Stimulated activated CD4-positive, alpha-beta T cell treated with anti-CD3 and anti-CD28 coated beads, Interleukin-15, amount 100 ng/mL, for 24 hours (primary cell): Measurements from ENCODE around the gene SLC4A7.
A peak's percentile ranks its signal among the peaks of the same experiment; 100 is the strongest.
"Not testable (repeated sequence)": the region's sequence is repeated elsewhere in the genome, so short reads cannot be mapped to it uniquely, and the experiment has no call there.

Source experiments
- DNase-seq: peaks from one replicate; pipeline ENCODE4 v3.0.0-alpha.2; 2020

The SLC4A7 gene

DNA sequence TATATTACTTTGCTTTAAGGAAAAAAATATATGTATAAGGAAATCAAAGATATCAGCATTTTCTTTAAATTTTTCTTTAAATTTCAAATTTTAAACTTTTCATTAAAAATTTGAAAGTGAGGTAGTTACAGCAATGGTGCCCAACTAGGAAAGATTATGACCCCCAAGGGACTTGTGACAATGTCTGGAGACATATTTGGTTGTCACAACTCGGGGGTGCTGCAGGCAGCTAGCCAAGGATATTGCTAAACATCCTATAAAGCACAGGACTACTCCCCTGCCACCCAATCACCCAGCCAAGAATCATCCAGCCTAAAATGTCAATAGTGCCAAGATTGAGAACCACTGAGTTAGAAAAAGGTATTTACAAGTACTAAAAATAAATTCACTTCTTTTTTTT, 57.3 kb downstream of the SLC4A7 start:
- DNase-seq, result no peak

DNA sequence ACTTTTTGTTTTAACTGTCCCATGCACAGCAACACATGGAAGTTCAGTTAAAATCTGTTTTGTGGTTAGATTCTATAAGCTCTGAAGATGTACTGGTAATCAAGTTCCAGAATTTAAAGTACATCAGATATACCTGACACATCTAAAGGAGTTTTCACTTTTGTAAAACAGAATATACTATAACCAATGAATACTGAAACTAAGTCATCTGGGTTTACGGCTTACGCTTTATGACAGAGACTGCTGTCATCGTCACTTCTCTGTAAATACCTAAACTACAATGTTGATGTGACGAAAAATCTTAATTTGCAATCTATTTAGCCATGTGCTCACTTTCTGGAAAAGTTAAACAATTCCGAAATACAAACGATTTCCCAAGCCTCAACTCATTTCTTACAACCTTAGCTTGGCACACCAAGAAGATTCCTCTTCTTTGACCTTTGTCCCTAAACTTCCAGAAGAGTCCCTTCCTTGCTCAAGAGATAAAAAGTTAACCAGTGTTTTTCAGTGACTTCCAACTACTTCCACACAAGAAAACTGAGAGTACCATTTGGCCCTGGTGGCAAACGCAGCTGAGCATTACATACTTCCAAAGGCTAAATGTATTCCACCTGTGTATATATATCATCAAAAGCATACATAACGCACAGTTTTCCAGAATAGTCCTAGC, 58.2 kb downstream of the SLC4A7 start:
- no peak for DNase-seq

- DNase-seq, result not testable (repeated sequence)
Observed at GRCh38 chr3:27424812-27425521, 59.2 kb downstream of the SLC4A7 start.

DNA sequence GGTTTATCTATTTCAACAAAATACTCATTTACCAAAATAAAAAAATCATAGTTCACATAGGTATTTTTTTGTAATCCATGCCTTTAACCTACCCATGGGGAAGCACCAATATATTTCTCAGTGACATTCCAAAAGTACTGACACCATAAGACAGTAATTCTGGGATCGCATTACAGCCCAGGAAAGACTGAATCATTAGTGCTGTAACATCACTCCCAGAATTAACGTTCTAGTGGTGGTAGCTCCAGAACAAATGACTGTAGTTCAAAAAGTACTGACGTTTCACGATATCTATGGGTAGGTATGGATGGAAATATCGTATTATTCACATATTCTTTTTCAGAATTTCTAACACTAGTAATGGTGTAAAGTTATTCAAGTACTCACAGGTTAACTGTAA, 60.7 kb downstream of the SLC4A7 start:
- no peak for DNase-seq

GRCh38 chr3:27422617-27423016, 61.6 kb downstream of the SLC4A7 start:
- no peak for DNase-seq

DNA sequence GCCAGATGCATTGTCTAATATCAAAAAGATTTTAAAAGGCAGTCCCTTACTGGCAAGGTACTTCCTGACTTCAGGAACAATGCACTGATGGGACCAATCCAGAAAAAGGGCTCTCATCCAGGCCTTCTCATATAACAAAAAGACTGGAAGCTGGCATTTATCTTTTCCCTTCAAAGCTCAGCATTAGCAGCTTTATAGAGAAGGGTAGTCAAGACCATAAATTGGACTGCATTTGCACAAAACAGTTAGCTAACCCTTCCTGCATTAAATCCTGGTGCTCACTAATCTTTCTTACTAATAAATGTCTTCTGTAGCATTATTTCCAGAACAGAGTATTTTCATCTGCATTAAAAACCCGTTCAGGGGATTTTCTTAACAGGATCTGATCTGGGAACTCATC, 69.0 kb downstream of the SLC4A7 start:
- no peak for DNase-seq

DNA sequence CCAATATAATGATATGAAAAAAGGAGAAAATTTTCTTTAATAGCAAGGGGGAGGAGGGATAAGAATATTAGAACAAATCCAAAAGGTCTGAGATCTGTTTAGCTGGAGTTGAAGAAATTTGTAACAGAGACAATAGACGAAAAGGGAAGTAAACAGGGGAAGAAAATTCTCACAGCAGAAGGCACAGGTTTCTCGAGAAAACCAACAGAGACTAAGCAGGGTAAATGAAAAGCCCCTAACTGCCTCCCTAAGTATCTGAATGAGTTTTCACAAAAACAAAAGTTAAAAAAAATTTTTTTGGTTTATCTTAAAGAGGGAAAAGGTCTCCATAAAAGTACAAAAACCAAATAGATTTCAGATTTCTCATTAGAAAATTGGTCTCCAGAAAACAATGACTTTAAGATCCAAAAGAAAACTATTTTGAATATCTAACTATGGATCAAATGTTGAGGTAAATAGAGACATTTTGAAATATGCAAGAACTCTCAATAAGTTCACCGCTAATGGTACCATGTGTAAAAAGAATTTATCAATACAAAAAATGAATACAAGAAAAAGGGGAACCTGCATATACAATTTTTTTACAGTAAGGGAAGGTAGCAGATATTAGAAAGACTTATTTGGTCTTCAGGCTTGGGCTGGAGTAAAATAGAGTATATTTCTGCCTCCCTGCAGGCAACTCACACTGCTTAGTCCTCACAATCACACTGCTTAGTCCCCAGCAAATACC, 91.1 kb downstream of the SLC4A7 start:
- DNase-seq, result no peak

DNA sequence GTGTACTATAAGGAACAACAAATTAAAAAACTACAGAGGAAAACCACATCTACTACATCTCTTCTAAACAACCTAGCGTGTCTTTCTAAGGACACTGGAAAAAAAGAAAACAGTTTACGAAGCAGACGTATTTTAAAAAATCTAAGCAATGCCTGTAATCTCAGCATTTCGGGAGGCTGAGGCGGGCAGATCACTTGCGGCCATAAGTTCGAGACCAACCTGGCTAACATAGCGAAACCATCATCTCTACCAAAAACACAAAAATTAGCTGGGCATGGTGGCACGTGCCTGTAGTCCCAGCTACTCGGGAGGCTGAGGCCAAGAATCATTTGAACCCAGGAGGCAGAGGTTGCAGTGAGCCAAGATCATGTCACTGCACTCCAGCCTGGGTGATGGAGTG, 91.8 kb downstream of the SLC4A7 start:
- DNase-seq, result not testable (repeated sequence)

DNA sequence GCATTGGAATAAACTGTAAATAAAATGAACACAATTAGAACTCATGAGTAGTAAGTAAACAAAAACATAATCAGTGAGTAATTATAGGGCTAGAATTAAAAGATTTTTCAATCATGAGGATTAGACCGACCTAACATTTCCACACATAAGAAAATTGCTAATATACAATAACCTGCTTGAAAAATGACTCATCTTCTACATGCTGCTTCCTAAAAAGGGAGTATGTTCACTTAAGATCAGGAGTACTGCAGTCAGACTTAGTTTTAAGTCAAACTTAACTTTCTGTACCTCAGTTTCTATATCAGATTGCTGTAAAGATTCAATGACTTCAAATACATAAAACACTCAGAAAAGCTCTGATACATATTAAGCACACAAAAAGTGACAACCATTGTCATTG, 92.4 kb downstream of the SLC4A7 start:
- DNase-seq, result no peak

DNA sequence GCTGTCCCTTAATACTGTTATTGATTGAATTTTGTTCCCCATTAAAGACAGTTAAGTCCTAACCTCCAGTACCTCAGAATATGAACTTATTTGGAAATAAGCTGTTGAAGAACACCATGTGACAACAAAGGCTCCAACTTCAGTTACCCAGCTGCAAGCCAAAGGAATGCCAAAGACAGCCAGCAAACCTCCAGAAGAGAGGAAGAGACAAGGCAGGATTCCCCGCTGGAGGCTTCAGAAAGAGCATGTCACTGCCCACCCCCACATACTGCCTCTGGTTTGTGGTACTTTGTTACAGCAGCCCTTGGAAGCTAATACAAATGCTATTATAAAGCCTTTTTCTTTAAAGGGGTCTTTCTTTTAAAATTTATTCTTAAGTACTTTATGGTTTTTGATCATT, 96.6 kb downstream of the SLC4A7 start:
- no peak for DNase-seq

DNA sequence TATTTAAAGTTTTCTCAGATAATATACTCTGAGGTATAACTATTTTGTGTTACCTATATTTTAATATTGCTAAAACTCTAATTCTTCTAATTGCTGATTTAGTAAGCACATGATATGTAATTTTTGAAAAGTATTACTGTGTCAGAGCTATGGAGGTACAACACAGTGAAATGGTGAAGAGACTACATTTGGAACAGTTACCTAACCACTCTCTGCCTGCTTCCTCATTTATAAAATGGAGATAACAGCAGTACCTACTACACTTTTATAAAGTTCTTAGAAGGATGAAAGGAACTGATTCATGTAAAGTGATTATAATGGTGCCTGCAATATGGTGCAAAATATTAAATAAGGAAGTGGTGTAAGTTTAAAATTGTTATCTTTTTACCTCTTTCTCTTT, 98.7 kb downstream of the SLC4A7 start:
- DNase-seq, result no peak

DNA sequence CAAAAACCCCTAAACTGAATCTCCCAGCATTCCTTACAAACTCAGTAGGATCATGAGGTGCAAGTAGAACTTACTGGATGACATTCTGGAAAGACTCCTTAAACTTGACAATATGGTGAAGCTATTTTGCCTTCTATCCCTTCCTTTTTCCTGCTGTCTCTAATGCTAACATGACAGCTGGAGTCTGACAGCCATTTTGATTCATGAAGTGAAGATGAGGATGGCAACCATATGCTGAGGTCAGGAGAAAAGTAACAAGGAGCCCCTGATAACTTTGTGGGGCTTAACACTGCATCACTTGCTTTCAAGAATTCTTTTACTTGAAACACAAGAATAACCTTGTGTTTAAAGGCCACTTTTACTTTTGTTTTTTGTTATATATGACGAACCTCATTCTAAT, 100.0 kb downstream of the SLC4A7 start:
- DNase-seq, result no peak

DNA sequence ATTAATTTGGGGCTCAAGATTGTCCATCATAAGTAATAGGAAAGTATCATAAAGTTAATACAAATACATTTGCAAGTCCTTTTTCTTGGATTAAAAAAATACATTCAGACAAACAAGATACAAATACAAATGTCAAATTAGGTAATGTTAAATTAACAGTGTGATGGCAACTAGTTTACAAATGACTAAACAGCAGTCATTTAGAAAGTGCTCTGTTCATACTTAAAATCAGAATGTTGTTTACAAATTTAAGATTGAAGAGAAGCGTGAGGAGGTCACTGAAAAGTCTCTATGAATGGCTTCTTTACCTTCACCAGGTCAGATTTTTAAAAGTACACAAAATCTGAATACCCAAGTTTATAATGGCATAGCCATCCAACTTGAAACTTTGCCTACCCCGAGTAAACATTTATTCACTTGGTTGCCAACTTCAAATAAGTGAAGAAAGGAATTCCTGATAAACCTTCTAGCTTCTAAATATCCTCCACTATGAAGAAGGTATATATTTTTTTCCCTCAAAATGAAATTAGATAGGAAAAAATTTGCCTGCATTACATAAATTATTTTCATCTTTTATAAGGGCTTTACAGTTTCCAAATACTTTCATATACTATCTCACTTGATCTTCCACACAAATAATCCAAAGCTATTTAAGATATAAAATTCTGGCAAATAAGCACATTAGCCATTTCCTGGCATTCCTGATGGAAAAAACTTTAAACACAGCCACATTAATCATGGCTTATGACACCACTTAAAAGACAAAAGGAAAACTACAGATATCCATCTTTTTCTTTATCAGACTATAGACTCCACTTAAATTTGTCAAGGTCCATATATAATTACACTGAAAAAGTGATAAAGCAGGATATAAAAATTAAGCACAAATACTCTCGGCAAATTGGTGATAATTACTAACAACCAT, 103.5 kb downstream of the SLC4A7 start:
- DNase-seq, result no peak

GRCh38 chr3:27378331-27378730, 105.9 kb downstream of the SLC4A7 start:
- no peak for DNase-seq

DNA sequence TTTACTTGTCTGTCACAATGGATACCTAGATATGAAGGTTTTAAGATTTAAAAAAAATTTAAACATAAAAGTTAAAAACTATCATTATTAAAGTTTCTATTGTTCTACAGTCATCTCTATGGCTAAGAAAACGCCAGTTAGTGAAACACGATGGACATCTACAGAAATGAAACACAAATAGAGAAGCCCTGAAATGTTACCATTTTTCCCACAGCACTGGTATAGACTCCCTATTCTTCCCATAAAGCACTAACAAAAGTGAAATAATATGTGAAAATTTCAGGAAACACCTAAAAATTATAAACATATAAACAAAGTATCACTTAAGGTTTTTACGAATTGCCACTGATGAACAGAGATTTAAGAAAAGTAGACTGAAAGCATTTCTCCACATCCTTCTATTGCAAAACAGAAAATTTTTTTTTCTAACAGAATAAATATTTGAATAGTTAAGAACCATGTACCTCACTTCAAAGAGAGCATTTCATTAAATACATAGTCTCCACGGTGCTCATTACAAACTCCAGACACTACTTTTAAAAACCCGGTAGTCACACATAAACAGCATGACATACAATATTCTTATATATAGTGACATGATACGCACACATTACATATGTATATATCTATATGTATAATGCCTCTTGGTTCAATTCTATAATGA, 107.9 kb downstream of the SLC4A7 start:
- DNase-seq, result no peak

DNA sequence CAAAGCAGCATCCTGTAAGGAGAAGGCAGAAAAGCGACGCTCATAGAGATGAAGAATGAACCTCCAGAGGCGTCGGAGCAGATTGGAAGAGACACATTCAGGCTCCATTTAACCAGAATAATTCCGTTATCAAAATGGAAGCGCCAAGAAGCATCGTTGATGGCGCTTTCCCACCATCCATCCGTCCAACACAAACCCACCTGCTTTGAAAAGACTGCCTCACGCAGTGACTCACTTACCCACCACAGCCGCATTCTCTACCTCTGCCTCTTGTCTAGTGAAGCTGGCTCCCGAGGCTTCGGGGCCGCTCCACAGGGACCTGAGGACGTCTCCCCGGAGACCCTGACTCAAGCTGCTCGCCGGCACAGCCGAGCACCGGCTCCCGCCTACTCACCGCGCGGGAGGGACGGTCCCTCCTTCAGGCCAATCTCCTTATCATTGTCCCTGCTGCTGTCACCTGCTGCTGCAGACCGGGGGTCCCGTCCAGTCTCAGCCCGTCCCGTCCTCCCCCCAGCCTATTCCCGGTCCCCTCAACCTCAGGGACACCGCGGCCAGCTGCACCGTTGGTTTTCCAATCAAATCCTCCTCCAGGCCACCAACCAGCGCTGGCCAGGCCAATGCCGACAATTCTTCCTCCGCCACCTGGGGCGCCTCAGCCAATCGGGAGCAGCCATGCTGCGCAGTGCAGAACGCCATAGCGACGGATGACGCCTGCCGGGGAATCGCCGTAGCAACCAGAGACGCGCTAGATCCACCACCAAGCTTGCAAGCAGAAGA, 115.2 kb downstream of the SLC4A7 start, which contains the start of gene NEK10:
NEK10 (minus strand) TSS at position 553 of the 777 bp plus-strand sequence. CDS start 16,501 bp downstream, outside the sequence.
- peak; percentile 93 for DNase-seq

- no peak for DNase-seq
Observed at GRCh38 chr3:27366062-27366591, 118.1 kb downstream of the SLC4A7 start.

DNA sequence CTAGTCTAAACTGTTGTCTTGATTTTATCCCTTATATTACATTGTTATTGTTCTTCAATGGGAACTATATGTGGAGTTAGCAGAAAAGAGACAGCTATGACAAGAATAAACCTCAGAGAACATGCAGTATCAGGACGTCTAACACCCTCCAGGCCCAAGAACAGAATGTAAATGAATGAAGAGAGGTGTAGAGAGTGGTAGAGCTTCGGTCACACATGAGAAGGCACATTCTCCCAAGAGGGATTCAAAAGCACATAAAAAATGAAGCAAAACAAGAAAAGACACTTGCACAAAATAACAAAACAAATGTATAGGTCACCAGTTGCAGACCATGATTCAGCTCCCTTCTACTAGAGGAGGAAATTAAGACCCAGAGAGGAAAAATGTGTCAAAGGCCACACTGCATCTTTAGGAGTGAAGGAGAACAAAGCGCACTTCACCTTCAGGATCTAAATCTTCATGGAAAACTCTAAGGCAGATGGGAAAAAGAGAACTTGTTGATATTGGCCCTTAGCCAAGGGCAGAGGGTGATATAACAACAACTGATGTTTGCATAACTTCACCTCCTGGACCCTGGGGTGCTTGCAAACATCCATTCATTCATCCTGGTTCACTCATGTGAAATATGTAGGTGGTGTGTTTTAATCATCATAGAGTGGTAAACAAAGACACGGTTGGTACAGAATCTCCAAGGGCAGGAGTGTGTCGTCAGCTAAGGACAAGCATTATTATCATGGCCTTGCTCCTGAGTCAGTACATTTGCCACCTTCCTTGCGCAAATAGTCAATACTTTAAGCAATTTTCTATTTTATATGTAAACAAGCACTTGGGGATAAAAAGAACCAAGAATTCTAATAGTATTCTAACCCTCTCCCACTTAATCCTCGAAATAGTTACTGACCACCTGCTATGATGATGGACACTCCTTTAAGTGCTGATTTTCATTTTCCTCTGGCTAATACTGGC, 123.8 kb downstream of the SLC4A7 start:
- no peak for DNase-seq

DNA sequence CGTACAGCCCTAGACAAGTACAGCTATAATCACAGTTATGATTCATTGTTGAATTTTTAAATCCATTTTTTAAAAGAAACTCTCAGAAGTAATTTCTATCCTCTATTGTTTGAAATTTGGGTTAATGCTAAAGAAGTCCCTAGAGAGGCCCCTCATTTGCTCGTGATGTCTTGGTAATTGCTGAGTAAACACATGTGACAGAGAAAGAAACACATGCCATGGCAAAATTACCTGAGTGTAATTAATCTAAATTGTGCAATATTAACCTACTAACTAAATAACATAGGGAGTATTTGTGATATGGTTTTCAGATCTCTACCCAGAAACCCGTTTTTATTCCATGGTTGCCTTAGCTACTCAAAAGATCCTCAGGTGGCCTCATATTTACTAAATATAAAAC, 125.8 kb downstream of the SLC4A7 start:
- DNase-seq, result no peak
